ENCODE measurements around the gene PPL.
"Not testable (repeated sequence)": the region's sequence is repeated elsewhere in the genome, so short reads cannot be mapped to it uniquely, and the experiment has no call there.

The PPL gene

GRCh38 chr16:4904108-4904941, 32.6 kb downstream of the PPL start:
- TF ChIP-seq POLR2A (IDR thresholded peaks at IDR 0.05; ENCODE audit: low read depth, low read length) (no peak), POU2F2 (IDR thresholded peaks at IDR 0.05; ENCODE audit: low read depth, low read length) (no peak), POLR2AphosphoS5 (IDR thresholded peaks at IDR 0.05; ENCODE audit: low read depth, low read length) (no peak), PAX5 (IDR thresholded peaks at IDR 0.05; ENCODE audit: insufficient read depth, low read length, severe bottlenecking) (no peak), SPI1 (IDR thresholded peaks at IDR 0.05; ENCODE audit: low read depth, low read length) (no peak), TAF1 (IDR thresholded peaks at IDR 0.05; ENCODE audit: low read depth, low read length) (no peak)
- DNase-seq (ENCODE audit: insufficient read length, low spot score) (no peak), FAIRE-seq (no peak)

- no peak for FAIRE-seq
- TF ChIP-seq POU2F2 (IDR thresholded peaks at IDR 0.05; ENCODE audit: low read depth, low read length) (no peak), SPI1 (IDR thresholded peaks at IDR 0.05; ENCODE audit: low read depth, low read length) (no peak), POLR2A (IDR thresholded peaks at IDR 0.05; ENCODE audit: low read depth, low read length) (no peak), POLR2AphosphoS5 (IDR thresholded peaks at IDR 0.05; ENCODE audit: low read depth, low read length) (no peak), TAF1 (IDR thresholded peaks at IDR 0.05; ENCODE audit: low read depth, low read length) (no peak), PAX5 (IDR thresholded peaks at IDR 0.05; ENCODE audit: insufficient read depth, low read length, severe bottlenecking) (no peak)
These were observed 34.9 kb downstream of the PPL start for GRCh38 chr16:4902038-4902437.

GRCh38 chr16:4900750-4901149, 36.2 kb downstream of the PPL start:
- no peak for TF ChIP-seq PAX5 (IDR thresholded peaks at IDR 0.05; ENCODE audit: insufficient read depth, low read length, severe bottlenecking)
- TF ChIP-seq POLR2A (IDR thresholded peaks at IDR 0.05; ENCODE audit: low read depth, low read length), result no peak
- TF ChIP-seq POU2F2 (IDR thresholded peaks at IDR 0.05; ENCODE audit: low read depth, low read length), result no peak
- no peak for TF ChIP-seq SPI1 (IDR thresholded peaks at IDR 0.05; ENCODE audit: low read depth, low read length)
- TF ChIP-seq TAF1 (IDR thresholded peaks at IDR 0.05; ENCODE audit: low read depth, low read length), result no peak
- TF ChIP-seq POLR2AphosphoS5 (IDR thresholded peaks at IDR 0.05; ENCODE audit: low read depth, low read length), result no peak
- FAIRE-seq, result no peak
- DNase-seq (ENCODE audit: insufficient read length, low spot score), result no peak

More at GRCh38 chr16:4902038-4902437, 34.9 kb downstream of the PPL start:
- no peak for DNase-seq (ENCODE audit: insufficient read length, low spot score)

- no peak for DNase-seq (ENCODE audit: insufficient read length, low spot score)
- no peak for FAIRE-seq
- TF ChIP-seq POLR2AphosphoS5 (IDR thresholded peaks at IDR 0.05; ENCODE audit: low read depth, low read length), result no peak
- no peak for TF ChIP-seq TAF1 (IDR thresholded peaks at IDR 0.05; ENCODE audit: low read depth, low read length)
- TF ChIP-seq PAX5 (IDR thresholded peaks at IDR 0.05; ENCODE audit: insufficient read depth, low read length, severe bottlenecking), result no peak
- TF ChIP-seq POLR2A (IDR thresholded peaks at IDR 0.05; ENCODE audit: low read depth, low read length), result no peak
- TF ChIP-seq POU2F2 (IDR thresholded peaks at IDR 0.05; ENCODE audit: low read depth, low read length), result no peak
- no peak for TF ChIP-seq SPI1 (IDR thresholded peaks at IDR 0.05; ENCODE audit: low read depth, low read length)
These were observed 36.9 kb downstream of the PPL start for GRCh38 chr16:4900036-4900435.

GRCh38 chr16:4899474-4899846, 37.5 kb downstream of the PPL start:
- no peak for TF ChIP-seq PAX5 (IDR thresholded peaks at IDR 0.05; ENCODE audit: insufficient read depth, low read length, severe bottlenecking)
- no peak for TF ChIP-seq POU2F2 (IDR thresholded peaks at IDR 0.05; ENCODE audit: low read depth, low read length)
- no peak for TF ChIP-seq TAF1 (IDR thresholded peaks at IDR 0.05; ENCODE audit: low read depth, low read length)
- TF ChIP-seq POLR2A (IDR thresholded peaks at IDR 0.05; ENCODE audit: low read depth, low read length), result no peak
- no peak for TF ChIP-seq POLR2AphosphoS5 (IDR thresholded peaks at IDR 0.05; ENCODE audit: low read depth, low read length)
- no peak for TF ChIP-seq SPI1 (IDR thresholded peaks at IDR 0.05; ENCODE audit: low read depth, low read length)
- no peak for DNase-seq (ENCODE audit: insufficient read length, low spot score)
- no peak for FAIRE-seq

GRCh38 chr16:4898811-4899473, 38.0 kb downstream of the PPL start:
- no peak for FAIRE-seq
- TF ChIP-seq POU2F2 (IDR thresholded peaks at IDR 0.05; ENCODE audit: low read depth, low read length) (no peak), POLR2A (IDR thresholded peaks at IDR 0.05; ENCODE audit: low read depth, low read length) (no peak), PAX5 (IDR thresholded peaks at IDR 0.05; ENCODE audit: insufficient read depth, low read length, severe bottlenecking) (no peak), SPI1 (IDR thresholded peaks at IDR 0.05; ENCODE audit: low read depth, low read length) (no peak), TAF1 (IDR thresholded peaks at IDR 0.05; ENCODE audit: low read depth, low read length) (no peak), POLR2AphosphoS5 (IDR thresholded peaks at IDR 0.05; ENCODE audit: low read depth, low read length) (no peak)
- no peak for DNase-seq (ENCODE audit: insufficient read length, low spot score)

GRCh38 chr16:4897328-4897727, 39.6 kb downstream of the PPL start:
- DNase-seq (ENCODE audit: insufficient read length, low spot score), result no peak
- FAIRE-seq, result no peak
- no peak for TF ChIP-seq POLR2AphosphoS5 (IDR thresholded peaks at IDR 0.05; ENCODE audit: low read depth, low read length)
- no peak for TF ChIP-seq TAF1 (IDR thresholded peaks at IDR 0.05; ENCODE audit: low read depth, low read length)
- no peak for TF ChIP-seq PAX5 (IDR thresholded peaks at IDR 0.05; ENCODE audit: insufficient read depth, low read length, severe bottlenecking)
- TF ChIP-seq POU2F2 (IDR thresholded peaks at IDR 0.05; ENCODE audit: low read depth, low read length), result no peak
- TF ChIP-seq POLR2A (IDR thresholded peaks at IDR 0.05; ENCODE audit: low read depth, low read length), result no peak

GRCh38 chr16:4896761-4897160, 40.2 kb downstream of the PPL start:
- not testable (repeated sequence) for FAIRE-seq; DNase-seq (ENCODE audit: insufficient read length, low spot score)

- TF ChIP-seq POU2F2 (IDR thresholded peaks at IDR 0.05; ENCODE audit: low read depth, low read length) (no peak), POLR2A (IDR thresholded peaks at IDR 0.05; ENCODE audit: low read depth, low read length) (no peak), TAF1 (IDR thresholded peaks at IDR 0.05; ENCODE audit: low read depth, low read length) (no peak)
- no peak for FAIRE-seq
These were observed 41.6 kb downstream of the PPL start for GRCh38 chr16:4895366-4895765.

More at GRCh38 chr16:4895366-4895765, 41.6 kb downstream of the PPL start:
- DNase-seq (ENCODE audit: insufficient read length, low spot score), result no peak

All from GM12891 (cell line).